Gastroesophageal sphincter (tissue), 3 donors: ENCODE results near the gene PLEKHA7.
"Not testable (repeated sequence)": the region's sequence is repeated elsewhere in the genome, so short reads cannot be mapped to it uniquely, and the experiment has no call there.

ENCODE experiments used
- CTCF ChIP-seq, 4 experiments: fragments of 200-600 bp in 2 of 4; fragments of 450-650 bp in 2 of 4; sonication (generic) in 1 of 4; IDR thresholded peaks; one replicate each; pipeline ENCODE4 v1.5.1; 2017 to 2019; ENCODE audit warnings: antibody characterized with exemption in 4 of 4, mild to moderate bottlenecking in 2 of 4, moderate library complexity in 2 of 4
- EP300 ChIP-seq: sonication (generic); formaldehyde crosslinking; IDR thresholded peaks from one replicate; pipeline ENCODE4 v1.6.1; 2017; ENCODE audit warnings: antibody characterized with exemption, mild to moderate bottlenecking
- POLR2A ChIP-seq, 2 donors: fragments of 450-650 bp; IDR thresholded peaks; one replicate each; pipeline ENCODE4 v1.6.1; 2017; ENCODE audit warnings: antibody characterized with exemption in 2 of 2, mild to moderate bottlenecking in 2 of 2, moderate library complexity in 1 of 2
- POLR2AphosphoS5 ChIP-seq: sonication (generic); formaldehyde crosslinking; IDR thresholded peaks from one replicate; pipeline ENCODE4 v1.6.1; 2017; ENCODE audit warnings: antibody characterized with exemption

GRCh38 chr11:16889010-16889409, 125.2 kb downstream of the PLEKHA7 start:
- not testable (repeated sequence) for TF ChIP-seq POLR2A (IDR thresholded peaks at IDR 0.05); CTCF (IDR thresholded peaks at IDR 0.05); EP300; POLR2AphosphoS5
